Transverse colon (tissue), 4 donors: Measurements from ENCODE around the gene CLDN4. TPM values are rescaled to one million over a fixed set of nuclear protein-coding genes. Genes with fewer than 3 reads are reported as not detected.

ENCODE experiments used
- DNase-seq: peaks from one replicate; pipeline ENCODE4 v3.0.0-alpha.2; 2019
- H3K27ac ChIP-seq, 4 donors: fragments of 200-600 bp; sonication (generic); 2 replicates each; pipeline ENCODE4 v1.5.1; 2016 to 2018; ENCODE audit warnings: inconsistent platforms in 4 of 4
- H3K27me3 ChIP-seq: fragments of 200-600 bp; sonication (generic); 2 replicates; pipeline ENCODE4 v1.5.1; 2017; ENCODE audit warnings: inconsistent platforms
- H3K36me3 ChIP-seq, 4 donors: fragments of 200-600 bp; sonication (generic); 2 replicates each; pipeline ENCODE4 v1.5.1; 2017 to 2019; ENCODE audit warnings: inconsistent platforms in 4 of 4
- H3K4me1 ChIP-seq, 4 donors: fragments of 200-600 bp; sonication (generic); 2 replicates each; pipeline ENCODE4 v1.5.1; 2017 to 2020; ENCODE audit warnings: inconsistent platforms in 4 of 4
- H3K4me3 ChIP-seq, 4 donors: fragments of 200-600 bp; sonication (generic); 1 replicate in 1 of 4; 2 replicates in 3 of 4; pipeline versions ENCODE4 v1.5.1 to v1.6.1; 2017 to 2019; ENCODE audit warnings: inconsistent platforms in 4 of 4
- H3K9me3 ChIP-seq, 2 donors: fragments of 200-600 bp; sonication (generic); 2 replicates each; pipeline ENCODE4 v1.5.1; 2017 to 2019; ENCODE audit warnings: inconsistent platforms in 2 of 2
- EP300 ChIP-seq: sonication (generic); formaldehyde crosslinking; IDR thresholded peaks from one replicate; pipeline ENCODE4 v1.6.1; 2017; ENCODE audit warnings: antibody characterized with exemption, low read depth
- POLR2A ChIP-seq: fragments of 450-650 bp; IDR thresholded peaks from one replicate; pipeline ENCODE4 v1.6.1; 2016; ENCODE audit warnings: antibody characterized with exemption, mild to moderate bottlenecking, moderate library complexity
- POLR2AphosphoS5 ChIP-seq, 3 donors: sonication (generic); formaldehyde crosslinking; IDR thresholded peaks; one replicate each; pipeline ENCODE4 v1.6.1; 2016; ENCODE audit warnings: antibody characterized with exemption in 3 of 3
- WGBS, 2 donors: methylation state at CpG; one replicate each; pipeline ENCODE4 v1.1.5; 2018; ENCODE audit warnings: low coverage in 1 of 2; 5-methylcytosine and 5-hydroxymethylcytosine counted together
- in situ Hi-C, 4 donors: fragments of 200-750 bp; cut with MboI; loops; one replicate each; pipeline versions ENCODE4 v1.15.0 to v1.15.1; 2017; ENCODE audit warnings: low sequenced_read_pairs in 3 of 4, low pct_ligation_motif_present in 1 of 4, low pct_unique_long_range_greater_than_20kb in 1 of 4
- intact Hi-C: fragments of 100-400 bp; cut with DNase I; formaldehyde crosslinking; loops from one replicate; pipeline ENCODE4 v1.15.1; 2023; ENCODE audit warnings: low total_unique reads
- total RNA-seq, 4 donors: library from RNA; depleted of rRNA; stranded (reverse); fragments of >200 nt; gene quantifications; one replicate each; pipeline ENCODE4 v1.1.0, GENCODE V29; 2016
- TF ChIP-seq, protein P1 (sequence below), 5 experiments: fragments of 200-600 bp in 3 of 5; fragments of 450-650 bp in 2 of 5; sonication (generic) in 3 of 5; IDR thresholded peaks; 1 replicate in 2 of 5; 2 replicates in 3 of 5; pipeline ENCODE4 v1.5.1; 2016 to 2017; ENCODE audit warnings: antibody characterized with exemption in 5 of 5, inconsistent platforms in 3 of 5, mild to moderate bottlenecking in 2 of 5, moderate library complexity in 1 of 5

The CLDN4 gene
- total RNA-seq, 4 donors from 2014 or later: 555 to 1,122 (median 815) TPM

DNA sequence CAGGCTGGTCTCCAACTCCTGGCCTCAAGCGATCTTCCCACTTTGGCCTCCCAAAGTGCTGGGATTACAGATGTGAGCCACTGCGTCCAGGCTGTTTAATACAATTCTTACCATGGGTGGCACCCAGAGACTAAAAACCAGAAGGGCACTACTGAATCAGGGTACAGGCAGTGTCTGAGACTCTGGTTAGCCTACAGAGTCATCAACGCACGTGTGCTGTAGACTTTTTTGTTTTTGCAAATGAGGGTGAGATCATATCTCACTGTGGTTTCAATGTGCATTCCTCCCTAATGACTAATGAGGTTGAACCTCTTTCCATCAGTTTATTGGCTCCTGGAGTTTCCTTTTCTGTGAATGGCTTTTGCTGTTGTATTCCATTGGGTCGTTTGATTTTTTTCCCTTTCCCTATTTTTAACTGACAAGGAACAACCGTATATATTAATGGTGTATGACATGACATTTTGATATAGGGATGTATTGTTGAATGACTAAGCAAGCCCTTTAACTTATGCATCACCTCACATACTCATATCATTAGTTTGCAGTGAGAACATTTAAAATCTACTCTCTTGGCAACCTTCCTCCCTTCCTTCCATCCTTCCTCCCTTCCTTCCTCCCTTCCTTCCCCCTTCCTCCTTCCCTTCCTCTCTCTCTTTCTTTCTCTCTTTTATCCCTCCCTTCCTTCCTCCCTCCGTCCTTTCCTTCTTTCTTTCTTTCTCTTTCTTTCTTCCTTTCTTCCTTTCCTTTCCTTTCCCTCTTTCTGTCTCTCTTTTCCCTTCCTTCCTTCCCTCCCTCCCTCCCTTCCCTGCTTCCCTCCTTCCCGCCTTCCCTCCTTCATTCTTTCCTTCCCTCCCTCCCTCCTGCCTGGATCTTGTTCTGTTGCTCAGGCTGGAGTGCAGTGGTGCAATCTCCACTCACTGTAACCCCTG lies 20.9 kb downstream of the CLDN4 start:
- WGBS, 2 donors: 30 to 46% methylated on average over 6 to 8 of the region's 8 CpGs
- no peaks in the 10 kb centered on the region for H3K27me3 ChIP-seq
- H3K4me1 ChIP-seq: peaks cover 18 to 51% (median 32%) of the 10 kb centered on the region in 4 donors
- no peaks in the 10 kb centered on the region for H3K9me3 ChIP-seq
- peak overlapping the region; percentile 64 to 82 (median 76) for H3K27ac ChIP-seq
- TF ChIP-seq, protein P1, sequence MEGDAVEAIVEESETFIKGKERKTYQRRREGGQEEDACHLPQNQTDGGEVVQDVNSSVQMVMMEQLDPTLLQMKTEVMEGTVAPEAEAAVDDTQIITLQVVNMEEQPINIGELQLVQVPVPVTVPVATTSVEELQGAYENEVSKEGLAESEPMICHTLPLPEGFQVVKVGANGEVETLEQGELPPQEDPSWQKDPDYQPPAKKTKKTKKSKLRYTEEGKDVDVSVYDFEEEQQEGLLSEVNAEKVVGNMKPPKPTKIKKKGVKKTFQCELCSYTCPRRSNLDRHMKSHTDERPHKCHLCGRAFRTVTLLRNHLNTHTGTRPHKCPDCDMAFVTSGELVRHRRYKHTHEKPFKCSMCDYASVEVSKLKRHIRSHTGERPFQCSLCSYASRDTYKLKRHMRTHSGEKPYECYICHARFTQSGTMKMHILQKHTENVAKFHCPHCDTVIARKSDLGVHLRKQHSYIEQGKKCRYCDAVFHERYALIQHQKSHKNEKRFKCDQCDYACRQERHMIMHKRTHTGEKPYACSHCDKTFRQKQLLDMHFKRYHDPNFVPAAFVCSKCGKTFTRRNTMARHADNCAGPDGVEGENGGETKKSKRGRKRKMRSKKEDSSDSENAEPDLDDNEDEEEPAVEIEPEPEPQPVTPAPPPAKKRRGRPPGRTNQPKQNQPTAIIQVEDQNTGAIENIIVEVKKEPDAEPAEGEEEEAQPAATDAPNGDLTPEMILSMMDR (IDR thresholded peaks at IDR 0.05): no peak
- peak; percentile 58 to 75 (median 67) for TF ChIP-seq POLR2AphosphoS5 (IDR thresholded peaks at IDR 0.05)
- intact Hi-C loops: no loop called here
- DNase-seq: no peak
- H3K4me3 ChIP-seq: no peak overlapping the region
- in situ Hi-C loops: loop anchor here in 2 of 4 donors (10.0 to 25.0 kb wide), 2 partner anchors 117 to 214 kb away; partner anchors contain the start of gene ABHD11 (in 1 of the 2)
- no peaks in the 10 kb centered on the region for H3K36me3 ChIP-seq

DNA sequence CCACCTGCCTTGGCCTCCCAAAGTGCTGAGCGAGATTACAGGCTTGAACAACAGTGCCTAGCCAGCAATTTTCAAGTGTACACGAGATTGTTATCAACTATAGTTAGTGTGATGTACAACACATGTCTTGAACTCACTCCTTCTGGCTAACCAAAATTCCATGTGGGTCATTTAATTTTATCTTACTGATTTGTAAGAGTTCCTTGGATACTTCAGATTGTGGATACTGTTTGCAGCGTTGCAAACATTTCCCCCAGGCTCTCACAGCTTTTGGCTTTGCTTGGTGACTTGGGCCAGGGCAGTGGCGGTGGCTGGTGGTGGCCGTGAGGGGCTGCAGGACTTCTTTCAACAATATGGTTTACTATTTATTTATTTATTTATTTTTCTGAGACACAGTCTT lies 21.7 kb downstream of the CLDN4 start:
- Histone ChIP-seq H3K9me3 (no peaks in the 10 kb centered on the region), H3K36me3 (no peaks in the 10 kb centered on the region), H3K4me1 (peaks cover 18 to 49% (median 32%) of the 10 kb centered on the region in 4 donors), H3K4me3 (no peak overlapping the region), H3K27me3 (no peaks in the 10 kb centered on the region), H3K27ac (peak overlapping the region in 2 of 4 donors; percentile 76 to 82)
- no peak for DNase-seq
- in situ Hi-C loops: loop anchor here in 2 of 4 donors (10.0 to 25.0 kb wide), 2 partner anchors 118 to 215 kb away; partner anchors contain the start of gene ABHD11 (in 1 of the 2)
- no peak for TF ChIP-seq POLR2A
- no peak for TF ChIP-seq POLR2AphosphoS5 (IDR thresholded peaks at IDR 0.05)
- TF ChIP-seq, protein P1 (IDR thresholded peaks at IDR 0.05): no peak
- TF ChIP-seq EP300: no peak
- WGBS, 2 donors: 20 to 82% methylated on average over 1 to 5 of the region's 5 CpGs
- intact Hi-C loops: no loop called here

DNA sequence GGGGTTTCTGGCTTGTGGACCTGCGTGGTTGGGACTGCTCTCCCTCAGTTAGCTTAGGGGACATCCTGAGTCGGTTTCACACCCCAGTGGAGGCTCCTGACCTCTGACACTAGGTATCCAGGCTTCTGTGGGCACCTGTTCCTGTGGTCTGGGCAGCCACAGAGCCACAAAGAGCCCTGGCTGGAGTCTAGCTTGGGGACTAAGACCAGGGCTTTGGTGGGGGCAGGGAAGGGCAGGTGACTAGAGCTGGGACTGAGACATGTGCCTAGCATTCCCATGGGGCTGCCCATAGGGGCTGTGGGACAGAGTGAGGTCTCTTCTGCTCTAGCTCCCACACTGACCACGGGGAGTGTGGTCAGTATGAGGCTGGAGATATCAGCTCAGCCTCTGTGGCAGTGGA lies 26.1 kb downstream of the CLDN4 start:
- Histone ChIP-seq H3K27ac (no peak overlapping the region), H3K4me1 (peaks cover 0 to 11% (median 9%) of the 10 kb centered on the region in 4 donors), H3K36me3 (no peaks in the 10 kb centered on the region), H3K27me3 (no peaks in the 10 kb centered on the region), H3K4me3 (no peak overlapping the region), H3K9me3 (no peaks in the 10 kb centered on the region)
- 40% methylated on average over 3 of the region's 3 CpGs; no CpG with 5 or more reads in 1 of the 2 donors for WGBS, 2 donors
- intact Hi-C loops: no loop called here
- DNase-seq: no peak
- TF ChIP-seq, protein P1 (IDR thresholded peaks at IDR 0.05): no peak
- TF ChIP-seq EP300 (no peak), POLR2AphosphoS5 (IDR thresholded peaks at IDR 0.05) (no peak), POLR2A (no peak)
- in situ Hi-C loops: loop anchor here in 3 of 4 donors (5.0 to 25.0 kb wide), 3 partner anchors 45 to 220 kb away; partner anchors contain the start of gene ABHD11 (in 1 of the 3)

DNA sequence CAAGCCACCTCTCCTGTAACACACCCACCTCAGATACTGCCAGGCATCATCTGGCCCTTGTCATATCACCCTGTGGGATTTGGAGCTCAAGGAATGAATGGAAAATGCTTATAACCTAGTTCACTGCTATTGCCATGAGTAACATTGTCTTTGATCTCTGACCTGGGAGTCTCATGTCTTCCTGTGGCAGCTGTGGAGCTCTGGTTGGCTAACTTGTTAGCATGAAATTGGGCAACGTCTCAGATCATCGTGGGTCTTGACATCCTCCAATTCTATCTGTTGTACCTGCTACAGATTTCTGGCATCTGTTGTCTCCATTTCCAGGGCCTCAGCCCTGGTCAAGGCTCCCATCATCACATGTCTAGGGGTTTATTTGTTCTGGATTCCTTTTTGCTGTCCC lies 28.0 kb downstream of the CLDN4 start:
- H3K27me3 ChIP-seq: no peaks in the 10 kb centered on the region
- TF ChIP-seq POLR2A (no peak), EP300 (no peak), POLR2AphosphoS5 (IDR thresholded peaks at IDR 0.05) (no peak)
- TF ChIP-seq, protein P1 (IDR thresholded peaks at IDR 0.05): no peak
- H3K4me1 ChIP-seq: peaks cover 0 to 8% (median 7%) of the 10 kb centered on the region in 4 donors
- no peaks in the 10 kb centered on the region for H3K36me3 ChIP-seq
- H3K4me3 ChIP-seq: no peak overlapping the region
- no peak for DNase-seq
- no peak overlapping the region for H3K27ac ChIP-seq
- WGBS, 2 donors: 76% methylated on average over 2 of the region's 2 CpGs; no CpG with 5 or more reads in 1 of the 2 donors
- intact Hi-C loops: no loop called here
- H3K9me3 ChIP-seq: no peaks in the 10 kb centered on the region
- in situ Hi-C loops: loop anchor here in 3 of 4 donors (5.0 to 25.0 kb wide), 3 partner anchors 47 to 222 kb away; partner anchors contain the start of gene ABHD11 (in 1 of the 3)
